GM12874 (cell line): ENCODE measurements around the gene PLAGL2.

Experiments
- CTCF ChIP-seq: IDR thresholded peaks from 2 replicates; pipeline ENCODE4 v1.5.1; 2011; ENCODE audit warnings: low read depth, mild to moderate bottlenecking, control low read depth, low read length, moderate library complexity; ENCODE audit not compliant: insufficient read depth

PLAGL2 gene

GRCh38 chr20:32215147-32215546 lies 7.6 kb upstream of the PLAGL2 start:
- TF ChIP-seq CTCF = no peak

GRCh38 chr20:32213870-32214269 lies 6.3 kb upstream of the PLAGL2 start:
- no peak for TF ChIP-seq CTCF

- TF ChIP-seq CTCF = no peak
These were observed 2.5 kb upstream of the PLAGL2 start for GRCh38 chr20:32209850-32210605.

GRCh38 chr20:32208499-32209154 lies 1.1 kb upstream of the PLAGL2 start:
- TF ChIP-seq CTCF = no peak

GRCh38 chr20:32206760-32207625 lies 550 bp downstream of the PLAGL2 start:
- TF ChIP-seq CTCF = no peak

- no peak for TF ChIP-seq CTCF
These were observed 1.4 kb downstream of the PLAGL2 start for GRCh38 chr20:32205843-32206759.
